ENCODE data around the gene GPR156. TPM values are rescaled to one million over a fixed set of nuclear protein-coding genes. Genes with fewer than 3 reads are reported as not detected.

GPR156 gene
- polyA plus RNA-seq, 1 donor = 2.7 TPM

Other genes starting within 250 kb of the GPR156 start
- gene GSK3B, start 190.8 kb downstream of the GPR156 start, polyA plus RNA-seq (ENCODE audit: insufficient read length) = 28.4 TPM
- gene LRRC58, start 64.1 kb upstream of the GPR156 start, polyA plus RNA-seq (ENCODE audit: insufficient read length) = 11.1 TPM
- 471 TPM for gene FSTL1, start 165.8 kb upstream of the GPR156 start, polyA plus RNA-seq (ENCODE audit: insufficient read length)